GM18507 (cell line): ENCODE results near the gene PTCSC3.

Experiments
- DNase-seq: peaks from one replicate; pipeline ENCODE4 v3.0.0; 2011; ENCODE audit warnings: low read depth; ENCODE audit not compliant: insufficient read length; ENCODE audit errors: extremely low spot score
- FAIRE-seq: peaks from 2 replicates; lab custom pipeline; 2011; peaks lifted over from hg19 to GRCh38; lab: Jason Lieb, UNC

The PTCSC3 gene

DNA sequence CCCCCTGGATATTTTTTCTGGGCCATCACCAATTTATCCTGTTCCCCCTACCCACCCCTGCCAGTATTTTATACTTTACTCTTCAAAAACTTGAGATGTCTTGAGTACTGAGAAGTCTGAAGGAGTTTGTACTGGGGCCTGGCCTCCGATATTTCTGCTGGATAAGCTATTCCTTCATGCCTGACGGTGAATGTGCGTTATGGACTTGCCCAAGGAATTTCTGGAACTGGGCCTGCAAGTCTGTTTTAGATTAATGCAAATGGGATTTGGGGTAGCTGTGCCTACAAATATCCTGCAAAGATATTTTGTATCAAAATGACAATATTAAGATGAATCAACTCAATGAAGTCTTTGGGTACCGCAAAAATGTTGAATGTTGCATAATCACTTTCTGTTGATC lies at the start of gene PTCSC3:
PTCSC3 (minus strand) TSS at position 199 of the 400 bp plus-strand sequence.
- FAIRE-seq (no peak), DNase-seq (no peak)

DNA sequence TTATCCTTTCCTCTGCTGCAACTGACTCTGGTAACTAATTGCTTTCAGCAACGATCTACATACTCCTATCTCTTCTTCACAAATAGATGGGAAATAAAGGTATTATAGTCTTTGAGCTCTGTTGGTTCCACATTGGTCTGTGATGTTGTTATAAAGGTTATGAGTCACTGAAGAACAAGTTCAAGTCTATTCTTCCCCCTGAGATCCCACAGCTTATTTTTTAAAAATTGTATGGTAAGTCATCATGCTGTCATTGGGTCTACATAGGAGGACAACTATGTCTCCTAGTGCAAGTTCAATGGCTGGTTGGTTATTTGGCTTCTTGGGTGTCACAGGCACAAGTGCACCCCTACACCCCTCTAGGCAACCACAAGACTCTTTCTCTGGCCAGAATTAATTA lies 49.6 kb upstream of the PTCSC3 start:
- FAIRE-seq (no peak), DNase-seq (no peak)

DNA sequence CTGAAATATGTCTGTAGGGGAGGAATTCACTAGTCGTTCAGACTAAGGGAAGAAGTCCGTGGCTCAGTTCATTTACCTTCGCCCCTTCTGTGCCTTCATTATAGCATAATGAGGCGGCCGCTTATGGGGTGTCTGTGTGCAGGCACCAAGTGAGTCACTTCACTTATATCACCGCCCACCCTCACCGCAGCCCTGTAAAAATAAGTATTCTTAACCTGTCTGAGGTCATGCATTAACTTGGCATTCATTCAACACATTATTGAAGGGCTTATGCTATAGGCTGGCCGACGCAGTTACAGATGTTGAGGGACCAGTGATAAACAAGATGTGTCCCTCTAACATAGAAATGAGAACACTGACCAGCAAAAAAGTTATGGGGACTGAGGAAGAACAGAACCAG lies 47.7 kb upstream of the PTCSC3 start:
- no peak for DNase-seq
- no peak for FAIRE-seq

DNA sequence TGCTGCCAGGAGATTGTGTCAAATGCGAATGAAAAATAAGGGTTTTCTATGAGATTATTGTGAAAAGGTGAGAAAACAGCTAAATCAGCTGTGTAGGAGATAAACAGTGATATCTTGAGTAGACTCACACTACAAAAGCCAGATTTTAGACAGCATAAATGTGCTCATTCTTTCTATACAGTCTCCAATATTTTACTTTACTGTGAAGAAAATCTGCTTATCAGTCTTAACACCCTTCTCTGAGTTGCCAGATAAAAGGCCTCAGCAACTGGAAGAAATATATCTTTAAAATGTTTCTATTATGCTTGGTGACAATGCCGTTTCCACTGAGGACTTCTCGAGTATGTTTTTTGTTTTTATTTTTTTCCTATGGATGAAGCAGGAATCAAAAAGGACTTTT lies 47.0 kb upstream of the PTCSC3 start:
- FAIRE-seq (no peak), DNase-seq (no peak)

DNA sequence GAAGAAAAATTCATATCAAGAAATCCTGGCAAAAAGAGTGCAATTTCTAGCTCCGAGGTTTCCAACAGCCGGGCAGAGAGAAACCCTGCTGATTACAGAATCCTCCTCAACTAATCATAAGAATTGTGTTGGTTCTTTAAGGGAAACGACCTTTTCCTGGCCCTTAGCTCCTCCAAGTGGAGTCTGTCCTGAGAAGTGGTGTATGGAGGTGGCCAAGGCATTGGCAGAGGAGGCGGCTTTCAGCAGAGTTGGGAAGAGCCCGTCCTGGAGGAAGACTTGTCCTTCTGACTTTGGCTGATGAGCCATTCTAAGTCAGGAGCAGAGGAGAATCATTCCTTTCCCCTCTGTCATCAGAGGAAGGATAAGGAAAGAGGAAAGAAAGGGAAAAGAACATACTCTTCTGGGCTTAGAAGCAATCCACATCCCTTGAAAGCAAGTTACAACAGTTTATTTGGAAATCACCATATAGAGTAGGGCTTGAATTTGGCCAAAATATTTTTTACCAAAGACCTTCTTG lies 46.5 kb upstream of the PTCSC3 start:
- no peak for FAIRE-seq
- DNase-seq, result no peak

DNA sequence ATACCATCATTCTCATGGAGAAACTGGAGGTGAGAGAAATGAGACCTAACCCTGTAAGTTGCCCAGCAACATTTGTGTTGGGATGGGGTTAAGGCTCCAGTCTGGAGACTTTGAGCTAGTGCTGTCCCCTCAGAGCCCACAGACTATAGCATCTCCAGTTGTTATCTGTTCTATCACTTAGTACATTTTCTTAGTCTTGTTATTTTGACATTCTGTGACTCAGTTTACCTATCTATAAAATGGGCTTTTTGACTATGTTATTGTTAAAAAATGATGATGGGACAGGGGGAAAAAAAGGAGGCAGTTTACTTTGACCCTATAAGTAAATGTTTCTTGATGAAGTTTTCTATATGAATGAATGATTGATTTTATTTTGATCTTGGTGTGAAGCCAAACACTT lies 45.8 kb upstream of the PTCSC3 start:
- DNase-seq, result no peak

DNA sequence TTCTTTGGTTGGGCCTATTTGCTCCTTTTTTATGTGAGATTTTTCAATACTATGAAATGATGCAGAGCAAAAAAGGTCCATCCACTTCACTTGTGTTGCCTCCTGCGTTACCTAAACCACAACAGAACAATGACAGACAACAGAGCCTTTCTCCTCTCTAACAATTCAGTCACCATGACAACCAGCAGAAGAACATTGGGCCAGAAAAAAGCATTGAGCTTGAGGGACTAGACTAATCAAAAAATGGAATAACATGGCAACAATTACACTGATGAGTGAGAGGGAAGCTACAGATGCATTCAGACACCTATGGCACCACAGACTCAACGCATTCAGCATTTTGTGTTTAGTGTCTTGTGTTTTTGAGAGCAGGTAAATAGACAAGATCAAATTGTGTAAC lies 44.6 kb upstream of the PTCSC3 start:
- DNase-seq, result no peak
- FAIRE-seq, result no peak

More for the DNA sequence above, 45.8 kb upstream of the PTCSC3 start:
- FAIRE-seq, result no peak

DNA sequence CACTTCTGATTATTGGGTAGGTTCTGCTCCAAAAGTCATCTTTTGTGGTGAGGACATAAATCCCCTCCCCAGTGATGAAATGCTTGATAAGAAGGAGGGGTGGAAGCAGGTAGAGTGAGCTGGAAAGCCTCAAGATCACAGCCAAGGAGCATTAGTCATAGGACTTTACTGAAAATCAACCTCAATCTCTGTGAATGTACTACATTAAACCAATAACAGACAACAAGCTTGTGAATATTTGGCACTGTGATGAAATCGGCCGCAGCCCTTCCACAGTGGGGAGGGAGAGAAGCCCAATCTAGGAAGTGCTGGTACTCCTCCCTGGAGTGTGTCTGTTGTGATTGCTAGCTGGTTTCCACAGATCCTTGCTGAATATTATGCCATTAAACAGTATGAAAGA lies 41.2 kb upstream of the PTCSC3 start:
- FAIRE-seq, result no peak

DNA sequence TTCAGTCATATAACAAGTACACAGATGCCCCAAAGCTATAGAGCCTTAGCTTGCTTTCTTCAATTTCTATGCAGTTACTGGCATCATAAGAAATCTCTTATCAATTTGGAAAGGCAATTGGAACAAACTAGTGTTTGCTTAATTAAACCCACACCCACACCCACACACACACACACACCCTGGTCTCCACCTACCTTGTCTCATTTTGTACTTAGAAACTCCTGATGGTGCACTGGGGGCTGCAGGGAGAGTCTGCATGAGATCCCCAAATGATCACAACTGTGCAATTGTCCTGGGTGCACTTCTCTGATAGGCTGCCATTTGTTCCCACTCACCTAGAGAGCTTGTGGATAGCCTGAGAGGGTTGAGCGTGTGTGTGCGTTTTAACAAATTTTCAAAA lies 40.5 kb upstream of the PTCSC3 start:
- no peak for FAIRE-seq
- no peak for DNase-seq

More for the DNA sequence above, 41.2 kb upstream of the PTCSC3 start:
- DNase-seq, result no peak

DNA sequence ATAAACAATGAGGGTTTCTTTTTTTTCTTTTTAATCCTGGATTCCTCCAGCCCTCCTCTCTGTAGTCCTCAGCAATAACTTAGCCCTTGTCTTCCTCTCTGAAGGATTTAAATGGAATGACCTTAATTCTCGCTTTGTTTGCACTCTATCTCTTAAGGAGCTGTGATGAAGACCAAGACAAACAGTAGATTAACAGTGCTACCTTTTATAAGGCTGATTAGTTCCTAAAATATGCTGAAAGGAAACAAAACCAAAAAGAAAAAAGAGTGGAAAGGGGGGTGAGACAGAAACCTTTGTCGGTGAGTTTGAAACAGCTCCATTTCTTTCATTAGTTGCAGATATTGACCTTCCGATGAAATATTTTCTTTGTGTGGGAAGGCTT lies 38.7 kb upstream of the PTCSC3 start:
- DNase-seq, result no peak
- no peak for FAIRE-seq

DNA sequence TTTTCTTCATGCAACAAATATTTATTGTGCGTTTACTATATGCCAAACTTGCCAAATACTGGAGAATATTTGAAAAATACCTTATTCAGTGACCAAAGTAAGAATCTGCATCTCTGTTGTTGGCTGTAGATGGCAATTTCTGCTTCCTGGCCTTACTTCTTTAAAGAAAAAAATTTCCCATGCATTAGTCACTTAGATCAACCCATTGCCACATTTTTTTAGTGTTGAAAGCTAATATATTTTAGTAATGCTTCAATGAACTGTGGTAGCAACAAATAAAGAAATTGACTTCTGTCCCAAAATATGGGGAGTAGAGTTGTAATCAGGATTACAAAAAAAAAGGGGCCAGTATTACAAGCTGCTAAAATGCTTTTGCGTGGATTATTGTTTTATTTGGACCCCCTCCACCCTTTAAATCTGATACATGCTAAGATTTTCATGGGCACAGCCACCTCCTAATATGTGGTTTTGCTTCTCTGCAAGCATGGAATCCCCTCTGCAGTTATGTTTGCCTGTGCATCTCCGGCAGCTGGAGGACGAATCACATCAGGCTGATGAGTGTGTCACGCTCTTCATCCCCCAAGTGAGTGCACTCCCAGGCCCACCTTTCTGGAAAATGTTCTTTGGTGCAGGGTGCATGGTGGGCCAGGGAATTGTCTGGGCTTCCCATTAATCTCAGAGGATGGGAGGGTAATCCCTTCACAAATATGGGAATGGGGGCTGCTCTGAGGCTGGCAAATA lies 38.1 kb upstream of the PTCSC3 start:
- FAIRE-seq, result no peak
- no peak for DNase-seq

DNA sequence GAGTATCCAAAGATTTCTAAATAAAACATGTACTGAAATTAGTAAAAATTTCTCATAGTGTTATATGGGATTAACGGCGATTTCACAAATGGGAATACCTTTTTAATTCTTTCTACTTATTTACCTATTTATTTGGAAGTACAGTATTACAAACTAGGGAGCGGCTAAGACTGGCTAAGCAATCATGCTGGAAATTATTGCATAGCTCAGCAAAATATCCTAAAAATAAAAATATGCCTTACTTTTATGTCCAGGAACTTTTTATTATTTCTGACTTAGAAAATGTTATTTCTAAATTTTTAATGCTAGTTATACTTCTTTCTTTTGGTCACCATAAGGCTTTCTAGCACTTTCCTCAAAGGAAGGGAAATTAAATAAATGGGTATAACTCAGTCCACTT lies 36.5 kb upstream of the PTCSC3 start:
- DNase-seq (no peak), FAIRE-seq (no peak)

DNA sequence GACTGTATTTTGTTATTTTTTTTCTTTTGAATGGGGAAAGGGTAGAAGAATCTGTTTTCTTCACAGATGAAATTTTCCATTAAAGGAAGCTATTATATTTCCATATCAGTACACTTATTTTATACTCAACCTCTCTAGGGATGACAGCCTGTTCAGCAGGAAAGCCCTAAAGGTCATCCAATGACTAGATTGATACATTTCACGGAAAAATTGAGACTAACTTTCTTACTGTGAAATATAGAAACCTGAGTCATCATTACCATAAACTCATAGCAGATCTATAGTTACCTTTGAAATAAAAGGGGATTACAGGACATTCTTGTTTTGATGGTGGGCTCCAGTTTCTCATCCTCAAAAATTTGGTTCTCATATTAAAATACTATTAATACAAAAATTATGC lies 36.1 kb upstream of the PTCSC3 start:
- DNase-seq (no peak), FAIRE-seq (no peak)

DNA sequence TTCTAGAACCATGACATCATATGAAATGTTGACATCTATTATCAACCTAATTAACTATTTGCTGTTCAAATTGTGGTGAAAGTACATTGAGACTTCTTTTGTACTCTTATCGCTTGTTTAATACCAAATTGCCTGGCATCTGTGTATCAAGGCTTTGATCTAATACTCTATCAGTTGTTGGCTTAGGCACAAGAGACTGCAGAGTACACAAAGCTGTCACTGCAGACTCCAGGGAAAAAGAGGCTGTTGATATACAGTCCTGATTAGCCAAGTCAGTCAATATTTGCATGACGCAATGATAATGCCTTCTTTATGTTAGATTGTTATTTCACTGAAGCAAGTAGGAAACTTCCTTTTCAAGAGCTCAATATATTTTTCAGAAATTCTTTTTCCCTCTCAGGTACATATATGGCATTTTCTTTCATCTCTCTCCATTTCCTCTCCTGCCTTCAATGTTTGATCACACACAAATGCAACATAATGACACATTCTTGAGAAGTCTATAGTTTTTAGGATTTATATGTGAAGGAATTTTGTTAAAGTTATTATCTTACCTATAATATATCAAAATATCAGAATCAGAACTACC lies 32.3 kb upstream of the PTCSC3 start:
- no peak for DNase-seq
- FAIRE-seq, result no peak

DNA sequence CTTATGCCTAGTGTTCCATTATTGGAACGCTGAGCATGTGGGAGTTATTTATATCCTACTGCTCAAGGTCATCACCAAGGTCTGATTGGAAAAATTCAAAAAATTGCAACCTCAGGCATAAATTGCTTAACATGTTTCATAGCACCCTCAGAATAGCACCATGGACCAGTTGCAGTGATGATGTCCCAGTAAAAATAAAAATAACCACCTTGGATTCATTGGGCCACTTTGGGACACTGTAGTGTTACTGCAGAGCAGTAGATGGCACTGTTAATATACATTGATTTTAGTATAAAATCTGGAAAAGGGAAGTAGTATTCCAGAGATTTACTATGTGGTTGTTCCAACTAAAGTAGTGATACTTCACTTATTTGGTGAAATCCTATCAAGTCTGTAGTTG lies 31.0 kb upstream of the PTCSC3 start:
- DNase-seq (no peak), FAIRE-seq (no peak)

DNA sequence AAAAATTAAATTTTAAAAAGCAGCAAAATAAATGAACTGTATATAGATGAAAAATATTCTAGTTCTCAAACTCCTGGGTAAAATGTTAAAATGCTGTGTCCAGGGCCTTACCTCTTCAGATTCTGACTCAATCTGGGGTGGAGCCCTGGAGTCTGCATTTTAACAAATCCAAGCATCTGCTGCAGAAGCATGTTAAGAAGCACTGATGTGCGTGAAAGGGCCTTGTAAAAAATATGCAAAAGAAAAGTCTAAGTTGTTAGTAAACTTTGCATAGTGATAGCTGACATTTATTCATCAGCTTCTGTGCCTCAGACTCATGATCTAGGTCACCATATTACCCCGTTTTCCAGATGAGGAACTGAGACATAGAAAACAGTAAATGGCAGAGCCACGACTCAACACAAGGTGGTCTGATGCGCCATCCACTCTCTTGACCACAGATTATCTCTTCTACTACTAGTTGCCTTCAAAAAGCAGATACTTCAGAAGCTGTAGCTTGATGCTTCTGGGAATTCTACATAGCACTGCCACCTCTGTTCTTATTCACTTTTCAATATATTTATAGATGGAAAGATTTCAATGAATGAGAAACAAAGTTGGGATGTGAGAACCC lies 28.0 kb upstream of the PTCSC3 start:
- DNase-seq (no peak), FAIRE-seq (no peak)

DNA sequence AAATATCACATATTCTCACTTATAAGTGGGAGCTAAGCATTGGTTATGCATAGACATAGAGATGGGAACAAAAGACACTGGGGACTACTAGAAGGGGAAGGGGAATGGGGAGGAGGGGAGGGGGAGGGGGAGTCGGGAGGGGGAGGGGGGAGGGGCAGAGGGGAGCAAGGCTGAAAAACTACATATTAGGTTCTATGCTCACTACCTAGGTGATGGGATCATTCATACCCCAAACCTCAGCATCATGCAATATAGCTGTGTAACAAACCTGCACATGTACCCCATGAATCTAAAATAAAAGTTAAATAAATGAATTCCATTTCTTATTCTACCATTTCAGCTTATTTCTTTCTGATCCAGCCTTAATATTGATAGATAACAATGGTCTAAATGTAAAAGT lies 21.9 kb upstream of the PTCSC3 start:
- DNase-seq, result no peak
- no peak for FAIRE-seq

DNA sequence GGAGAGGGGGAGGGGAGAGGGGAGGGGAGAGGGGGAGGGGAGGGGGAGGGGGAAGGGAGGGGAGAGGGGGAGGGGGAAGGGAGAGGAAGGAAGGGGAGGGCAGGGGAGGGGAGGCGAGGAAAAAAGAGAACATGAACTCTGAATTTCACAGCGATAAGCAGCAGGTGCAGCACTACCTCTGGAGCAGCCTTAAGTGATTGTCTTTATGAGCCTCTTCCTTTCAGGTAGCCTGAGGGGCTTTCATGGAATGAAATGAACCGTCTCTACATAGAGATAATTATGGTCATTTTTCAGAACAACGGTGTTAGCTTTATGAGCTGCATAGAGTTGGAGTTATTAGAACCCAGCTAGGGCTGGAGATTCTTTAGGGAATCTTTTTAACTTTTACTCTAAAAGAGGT lies 18.1 kb upstream of the PTCSC3 start:
- FAIRE-seq (no peak), DNase-seq (no peak)

DNA sequence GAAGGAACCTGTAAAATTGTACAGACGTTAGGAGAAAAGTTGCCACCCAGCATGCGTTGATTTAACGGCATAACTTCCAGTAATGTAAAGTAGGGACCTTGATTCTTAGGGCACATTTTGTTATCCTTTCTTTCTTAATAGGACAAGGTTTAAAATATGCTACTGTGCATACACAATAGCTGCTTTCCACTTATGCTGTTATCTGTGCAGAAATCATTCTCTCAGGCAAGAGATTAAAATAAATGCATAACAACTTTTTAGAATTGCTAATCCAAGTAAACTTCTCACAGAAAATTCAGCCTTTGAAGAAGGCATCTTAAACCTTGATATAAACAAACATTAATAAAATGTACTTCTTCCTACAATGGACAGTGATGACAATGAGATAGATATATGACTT lies 16.0 kb upstream of the PTCSC3 start:
- no peak for DNase-seq
- FAIRE-seq, result no peak

DNA sequence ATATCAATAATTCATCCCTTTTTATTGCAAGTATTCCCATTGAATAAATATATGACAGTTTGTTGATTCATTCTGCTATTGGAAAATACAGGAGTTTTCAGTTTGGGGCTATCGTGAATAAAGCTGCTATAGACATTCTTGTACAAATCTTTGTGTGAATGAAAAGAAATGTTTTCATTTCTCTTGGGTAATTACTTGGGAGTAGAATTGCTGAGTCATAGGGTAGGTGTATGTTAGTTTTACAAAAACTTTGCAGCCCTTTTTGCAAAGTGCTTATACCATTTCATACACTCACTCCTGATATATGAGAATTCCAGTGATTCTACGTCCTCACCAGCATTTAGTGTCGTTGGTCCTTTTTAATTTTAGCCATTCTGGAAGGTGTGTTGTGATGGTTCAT lies 6.9 kb upstream of the PTCSC3 start:
- FAIRE-seq (no peak), DNase-seq (no peak)

DNA sequence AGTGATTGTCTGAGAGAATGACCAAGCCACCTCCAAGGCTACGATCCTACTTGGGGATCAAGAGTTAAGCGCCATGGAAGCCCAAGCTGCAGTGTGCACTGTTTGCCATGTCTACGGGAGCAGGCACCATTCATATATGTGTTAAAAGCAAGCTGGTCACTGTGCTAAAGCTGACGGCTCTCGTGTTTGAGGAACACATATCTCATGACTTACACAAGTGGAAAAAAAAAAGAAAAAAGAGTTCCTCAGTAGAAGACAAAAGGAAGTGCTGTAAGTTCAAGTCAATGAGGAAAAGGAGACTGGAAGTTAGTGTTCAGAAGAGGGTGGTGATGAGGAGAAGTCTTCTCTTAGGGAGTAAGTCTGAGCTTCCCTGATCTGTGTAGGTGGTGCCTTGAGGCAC lies 4.9 kb upstream of the PTCSC3 start:
- FAIRE-seq, result no peak
- no peak for DNase-seq
